Thyroid gland (tissue), 4 donors: Measurements from ENCODE around the gene TOMM7. TPM values are rescaled to one million over a fixed set of nuclear protein-coding genes. Genes with fewer than 3 reads are reported as not detected.

ENCODE experiments used
- DNase-seq, 2 donors: peaks; one replicate each; pipeline ENCODE4 v3.0.0-alpha.2; 2019
- H3K27ac ChIP-seq, 3 donors: fragments of 200-600 bp; sonication (generic); 1 replicate in 2 of 3; 2 replicates in 1 of 3; pipeline ENCODE4 v1.5.1; 2016 to 2019; ENCODE audit warnings: mild to moderate bottlenecking in 1 of 3, moderate library complexity in 1 of 3
- H3K27me3 ChIP-seq: fragments of 200-600 bp; sonication (generic); one replicate; pipeline ENCODE4 v1.5.1; 2019
- H3K36me3 ChIP-seq, 2 donors: fragments of 200-600 bp; sonication (generic); one replicate each; pipeline ENCODE4 v1.5.1; 2016 to 2019
- H3K4me1 ChIP-seq, 2 donors: fragments of 200-600 bp; sonication (generic); one replicate each; pipeline ENCODE4 v1.5.1; 2017 to 2019
- H3K4me3 ChIP-seq, 3 donors: fragments of 200-600 bp; sonication (generic); replicated peaks in 1 of 3; 1 replicate in 2 of 3; 2 replicates in 1 of 3; pipeline ENCODE4 v1.5.1; 2016; ENCODE audit warnings: mild to moderate bottlenecking in 1 of 3
- H3K9me3 ChIP-seq: fragments of 200-600 bp; sonication (generic); one replicate; pipeline ENCODE4 v1.5.1; 2017
- CTCF ChIP-seq, 6 experiments: fragments of 200-600 bp in 3 of 6; fragments of 450-650 bp in 3 of 6; sonication (generic) in 3 of 6; IDR thresholded peaks; one replicate each; pipeline ENCODE4 v1.5.1; 2016 to 2019; ENCODE audit warnings: antibody characterized with exemption in 6 of 6, mild to moderate bottlenecking in 2 of 6, inconsistent platforms in 1 of 6, moderate library complexity in 1 of 6
- POLR2A ChIP-seq, 2 donors: fragments of 450-650 bp; IDR thresholded peaks; one replicate each; pipeline ENCODE4 v1.6.1; 2017; ENCODE audit warnings: antibody characterized with exemption in 2 of 2, mild to moderate bottlenecking in 2 of 2, moderate library complexity in 1 of 2
- WGBS, 2 donors: methylation state at CpG; one replicate each; pipeline ENCODE4 v1.1.5; 2017; 5-methylcytosine and 5-hydroxymethylcytosine counted together
- intact Hi-C: fragments of 100-400 bp; cut with DNase I; formaldehyde crosslinking; loops from one replicate; pipeline ENCODE4 v1.15.1; 2023
- total RNA-seq, 4 donors: library from RNA; depleted of rRNA; stranded (reverse); fragments of >200 nt; gene quantifications; one replicate each; pipeline ENCODE4 v1.2.3, GENCODE V29; 2016

TOMM7 gene
- total RNA-seq, 4 donors from 2014 or later = 94.8 to 312 (median 154) TPM

- Histone ChIP-seq H3K9me3 (no peaks in the 10 kb centered on the region), H3K4me1 (no peaks in the 10 kb centered on the region), H3K4me3 (no peak overlapping the region), H3K36me3 (peaks cover 19 to 21% of the 10 kb centered on the region in 2 donors), H3K27me3 (no peaks in the 10 kb centered on the region), H3K27ac (no peak overlapping the region)
- no peak for TF ChIP-seq POLR2A (IDR thresholded peaks at IDR 0.05)
- TF ChIP-seq CTCF (IDR thresholded peaks at IDR 0.05) = no peak
- intact Hi-C loops = no loop called here
- WGBS, 2 donors = 89 to 93% methylated on average over 10 of the region's 10 CpGs
- no peak for DNase-seq
Observed at GRCh38 chr7:22814261-22815208, 8.1 kb downstream of the TOMM7 start.

GRCh38 chr7:22812353-22812752, 10.3 kb downstream of the TOMM7 start:
- Histone ChIP-seq H3K4me3 (no peak overlapping the region), H3K36me3 (peaks cover 14 to 20% of the 10 kb centered on the region in 2 donors)

GRCh38 chr7:22811746-22812280, 10.8 kb downstream of the TOMM7 start:
- intact Hi-C loops = no loop called here
- H3K27me3 ChIP-seq = no peaks in the 10 kb centered on the region
- peaks cover 9 to 15% of the 10 kb centered on the region in 2 donors for H3K36me3 ChIP-seq
- no peaks in the 10 kb centered on the region for H3K9me3 ChIP-seq
- no peak overlapping the region for H3K27ac ChIP-seq
- H3K4me3 ChIP-seq = no peak overlapping the region
- DNase-seq = no peak
- 87 to 89% methylated on average over 4 of the region's 4 CpGs for WGBS, 2 donors
- TF ChIP-seq POLR2A (IDR thresholded peaks at IDR 0.05) (no peak), CTCF (IDR thresholded peaks at IDR 0.05) (no peak)
- no peaks in the 10 kb centered on the region for H3K4me1 ChIP-seq

More at GRCh38 chr7:22812353-22812752, 10.3 kb downstream of the TOMM7 start:
- Histone ChIP-seq H3K27me3 (no peaks in the 10 kb centered on the region), H3K9me3 (no peaks in the 10 kb centered on the region), H3K27ac (no peak overlapping the region), H3K4me1 (no peaks in the 10 kb centered on the region)
- WGBS, 2 donors = 91% methylated on average over 3 of the region's 3 CpGs
- DNase-seq = no peak
- intact Hi-C loops = no loop called here
- no peak for TF ChIP-seq CTCF (IDR thresholded peaks at IDR 0.05)
- TF ChIP-seq POLR2A (IDR thresholded peaks at IDR 0.05) = no peak

- whole genome bisulfite sequencing, 2 donors = 94 to 96% methylated on average over 1 of the region's 1 CpG
Observed at GRCh38 chr7:22810843-22811242, 11.8 kb downstream of the TOMM7 start.

More at GRCh38 chr7:22810843-22811242, 11.8 kb downstream of the TOMM7 start:
- Histone ChIP-seq H3K4me3 (no peak overlapping the region), H3K36me3 (peaks cover 5 to 7% of the 10 kb centered on the region in 2 donors), H3K9me3 (no peaks in the 10 kb centered on the region), H3K27ac (no peak overlapping the region), H3K27me3 (no peaks in the 10 kb centered on the region), H3K4me1 (no peaks in the 10 kb centered on the region)
- no peak for DNase-seq
- intact Hi-C loops = no loop called here
- TF ChIP-seq POLR2A (IDR thresholded peaks at IDR 0.05) = no peak
- TF ChIP-seq CTCF (IDR thresholded peaks at IDR 0.05) = no peak
